Measurements from ENCODE around the gene OR2T34.
"Not testable (repeated sequence)": the region's sequence is repeated elsewhere in the genome, so short reads cannot be mapped to it uniquely, and the experiment has no call there.

The OR2T34 gene

GRCh38 chr1:248547383-248547782 is 27.2 kb downstream of the OR2T34 start:
- not testable (repeated sequence) for DNase-seq

DNA sequence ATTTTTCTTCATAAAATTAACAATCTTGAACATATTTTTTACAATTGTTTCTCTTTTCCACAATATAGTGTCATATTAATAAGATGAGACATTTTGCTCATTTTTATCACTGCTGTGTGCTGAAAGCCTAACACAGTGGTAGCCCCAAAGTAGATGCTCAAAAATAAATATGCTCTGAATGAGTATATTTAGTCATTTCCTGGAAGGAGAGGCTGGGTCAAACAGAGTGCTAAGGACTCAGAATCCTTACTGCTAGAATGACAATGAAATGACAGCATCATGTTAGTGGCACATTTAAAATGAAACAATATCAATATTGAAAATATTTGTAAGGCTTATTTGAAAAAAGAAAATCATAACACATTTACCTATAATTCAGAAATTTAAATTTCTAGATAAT is 37.1 kb downstream of the OR2T34 start:
- DNase-seq = not testable (repeated sequence)
